DMS 273 treated with DMSO at 0.1 percent for 48 hours (cell line): ENCODE results near the gene CORO2B.
A peak's percentile ranks its signal among the peaks of the same experiment; 100 is the strongest.

ENCODE experiments used
- DNase-seq: peaks from one replicate; lab custom pipeline; 2025; lab: John Stamatoyannopoulos, UW

CORO2B gene

GRCh38 chr15:68608206-68608843 lies 29.5 kb downstream of the CORO2B start:
- DNase-seq, result no peak

GRCh38 chr15:68608844-68609232 lies 30.0 kb downstream of the CORO2B start:
- DNase-seq, result no peak

GRCh38 chr15:68609629-68610028 lies 30.8 kb downstream of the CORO2B start:
- DNase-seq, result no peak

GRCh38 chr15:68610825-68611224 lies 32.0 kb downstream of the CORO2B start:
- DNase-seq, result no peak

DNA sequence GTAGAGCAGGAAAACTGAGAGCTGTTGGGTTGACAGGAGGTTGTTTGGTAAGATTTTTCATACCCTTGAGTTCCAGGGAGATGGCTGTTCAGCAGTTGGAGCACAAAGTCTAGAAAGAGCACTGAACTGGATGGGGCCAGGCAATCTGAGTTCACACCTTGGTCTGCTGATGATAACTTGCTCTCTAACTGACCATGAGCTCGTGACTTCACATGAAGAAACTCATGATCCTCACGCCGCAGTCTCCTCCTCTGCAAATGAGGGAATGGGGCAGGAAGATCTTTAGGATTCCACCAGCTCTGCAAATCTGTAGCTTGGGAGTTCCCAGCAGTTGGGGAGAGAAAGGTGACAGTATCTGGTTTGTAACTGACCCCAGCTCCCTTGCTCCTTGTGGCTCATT lies 33.7 kb downstream of the CORO2B start:
- DNase-seq, result no peak

GRCh38 chr15:68612979-68613740 lies 34.4 kb downstream of the CORO2B start:
- DNase-seq, result no peak

GRCh38 chr15:68614286-68615035 lies 35.7 kb downstream of the CORO2B start:
- DNase-seq, result no peak

DNA sequence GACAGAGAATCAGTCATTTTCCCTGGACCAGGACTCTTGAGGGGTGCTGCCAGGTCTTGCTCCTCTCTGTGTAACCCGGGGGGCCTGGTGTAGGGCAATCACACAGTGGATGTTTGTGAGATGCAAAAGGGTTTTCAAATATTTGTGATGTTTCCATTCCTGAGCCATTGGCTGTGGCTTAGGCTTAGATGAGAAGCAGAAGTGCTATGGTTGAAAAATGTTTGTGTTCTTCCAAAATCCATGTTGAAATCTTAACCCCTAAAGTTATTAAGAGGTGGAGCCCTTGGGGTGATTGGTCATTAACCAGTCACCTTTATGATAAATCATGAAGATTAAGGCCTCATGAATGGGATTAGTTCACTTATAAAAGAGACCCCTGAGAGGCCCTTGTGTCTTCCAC lies 36.5 kb downstream of the CORO2B start:
- no peak for DNase-seq

DNA sequence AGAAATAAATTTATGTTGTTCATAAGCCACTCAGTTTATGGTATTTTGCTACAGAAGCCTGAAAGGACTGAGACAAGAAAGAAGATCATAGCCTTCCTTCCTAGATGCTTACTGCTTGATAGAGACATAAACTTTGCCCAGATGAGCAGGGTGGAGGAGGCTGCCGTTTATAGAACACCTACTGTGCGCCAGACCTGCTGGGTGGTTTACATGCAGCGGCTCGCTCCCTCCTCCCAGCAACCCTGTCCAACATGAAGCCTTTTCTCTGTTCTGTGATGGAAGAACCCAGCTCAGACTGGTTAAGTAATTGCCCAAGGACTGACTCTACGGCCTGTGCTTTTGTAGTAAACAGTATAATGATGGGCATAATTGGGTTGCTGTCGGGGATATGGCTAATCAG lies 37.0 kb downstream of the CORO2B start:
- DNase-seq, result no peak

DNA sequence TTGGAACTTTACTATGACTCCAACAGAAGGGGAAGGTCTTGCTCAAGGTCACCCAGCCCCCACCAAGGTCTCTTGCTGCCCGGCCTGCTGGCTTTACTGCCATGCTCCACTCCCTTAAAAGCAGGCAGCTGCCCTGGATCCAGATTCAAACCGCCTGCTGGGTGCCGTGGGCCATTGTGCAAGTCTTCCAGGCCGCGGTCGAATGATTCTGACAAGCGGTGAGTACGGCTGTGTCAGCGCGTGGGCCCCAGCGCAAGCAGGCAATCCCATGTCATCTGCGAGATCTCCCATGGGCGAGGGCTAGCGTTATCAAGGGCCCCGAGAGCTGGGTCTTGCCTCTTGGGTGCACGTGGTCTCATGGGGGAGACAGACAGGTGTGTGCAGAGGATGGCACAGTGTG lies 37.6 kb downstream of the CORO2B start:
- DNase-seq, result no peak

GRCh38 chr15:68617001-68617400 lies 38.2 kb downstream of the CORO2B start:
- no peak for DNase-seq

DNA sequence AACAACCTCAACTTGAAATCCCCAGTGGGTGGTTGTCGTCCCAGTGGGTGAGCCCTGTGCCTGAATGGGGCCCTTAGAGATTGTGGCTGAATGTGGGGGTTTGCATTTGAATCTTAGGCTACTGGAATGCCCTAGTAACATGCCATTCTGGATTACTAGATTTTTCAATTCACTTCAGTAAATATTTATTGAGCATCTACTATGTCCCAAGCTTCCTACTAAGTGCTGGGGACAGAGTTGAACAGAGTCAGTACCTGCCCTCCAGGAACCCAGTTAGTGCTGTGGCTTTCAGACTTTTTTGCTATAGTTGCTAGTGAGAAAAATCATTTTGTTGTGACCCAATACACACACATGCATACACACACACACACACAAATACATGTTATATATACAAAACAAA lies 39.0 kb downstream of the CORO2B start:
- DNase-seq, result no peak

DNA sequence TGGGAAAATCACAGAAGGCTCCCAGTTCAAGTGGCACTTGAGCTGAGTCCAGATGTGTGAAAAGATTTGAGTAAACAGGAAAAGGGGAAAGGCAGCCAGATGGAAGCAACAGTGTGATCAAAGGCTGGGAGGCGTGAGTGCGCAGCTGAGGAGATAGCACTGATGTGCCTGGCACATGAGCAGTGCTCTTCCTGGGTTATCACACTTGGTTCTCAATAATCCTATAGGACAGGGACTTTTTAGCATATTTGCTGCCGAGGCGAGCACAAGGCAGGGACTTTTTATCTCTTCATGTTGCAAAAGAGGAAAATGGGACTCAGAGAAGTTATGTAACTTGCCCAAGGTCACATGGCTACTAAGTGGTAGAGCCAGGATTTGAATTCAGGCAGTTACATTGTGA lies 39.6 kb downstream of the CORO2B start:
- peak; percentile 56 for DNase-seq

DNA sequence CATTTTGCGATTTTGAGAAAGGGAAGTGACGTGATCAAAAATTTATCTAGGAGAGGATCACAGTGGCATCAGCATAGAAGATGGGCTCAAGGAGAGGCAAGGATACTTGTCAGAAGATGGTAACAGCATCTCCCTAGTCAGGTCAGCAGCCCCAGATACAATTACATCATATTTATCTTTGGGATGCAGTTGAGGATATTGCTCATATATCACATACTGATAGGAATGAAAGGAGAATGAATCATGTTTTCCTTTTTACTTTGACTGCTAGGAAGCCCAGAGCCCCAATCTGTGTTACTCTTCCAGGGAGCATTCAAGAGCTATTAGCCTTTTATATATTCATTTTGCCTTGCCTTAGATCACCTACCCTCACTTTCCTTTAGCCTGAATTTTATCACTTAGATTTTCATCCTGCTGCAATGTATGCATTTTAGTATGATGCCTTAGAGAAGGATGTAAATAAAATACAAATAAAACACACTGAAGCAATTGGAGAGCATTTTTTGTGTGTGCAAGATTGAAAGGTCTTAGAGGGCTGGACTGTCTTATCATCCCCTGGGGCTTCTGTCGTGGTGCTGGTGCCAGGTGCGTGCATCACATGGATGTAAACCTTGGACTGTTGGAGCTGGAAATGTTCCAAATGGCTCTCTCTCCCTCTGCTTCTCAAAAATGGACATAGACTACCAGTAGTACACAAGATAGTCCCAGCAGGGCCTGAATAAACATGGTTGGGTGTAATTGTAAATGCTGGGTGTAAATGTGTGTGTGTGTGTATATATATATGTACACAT lies 40.3 kb downstream of the CORO2B start:
- no peak for DNase-seq

DNA sequence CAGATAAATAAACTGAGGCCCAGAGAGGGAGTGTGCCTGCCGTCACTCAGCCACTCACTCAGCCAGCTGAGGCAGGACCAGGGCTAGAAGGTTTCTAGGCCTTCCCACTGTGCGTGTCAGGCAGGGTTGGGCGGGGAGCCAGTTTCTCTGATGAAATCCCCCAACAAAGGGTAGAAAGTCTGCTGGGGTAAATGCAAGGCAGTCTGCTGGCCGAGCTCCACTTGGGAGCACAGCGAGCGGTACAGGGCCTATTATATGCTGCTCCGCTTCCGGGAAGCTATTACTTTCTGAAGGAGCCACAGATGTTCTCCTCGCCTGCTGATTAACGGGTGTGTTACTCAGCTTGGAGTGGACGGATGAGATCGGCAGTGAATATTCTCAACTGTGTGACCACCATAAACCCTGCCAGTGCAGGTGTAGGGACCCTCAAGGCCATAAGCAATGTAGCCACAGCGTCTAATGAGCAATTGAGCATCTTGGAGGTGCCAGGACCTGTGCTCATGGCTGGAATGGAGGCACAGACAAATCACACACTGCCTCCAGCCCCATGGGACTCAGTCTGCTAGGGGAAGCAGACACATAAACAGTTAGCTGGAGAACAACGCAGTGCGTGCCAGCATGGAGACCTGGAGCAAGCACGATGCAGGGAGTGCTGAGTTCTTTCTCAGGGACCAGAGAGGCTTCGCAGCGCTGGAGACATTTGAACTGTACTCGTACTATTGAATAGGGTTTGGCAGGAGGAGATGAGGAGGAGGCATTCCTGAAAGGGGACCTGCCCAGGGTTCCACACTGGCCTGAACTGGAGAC lies 42.1 kb downstream of the CORO2B start:
- DNase-seq, result peak; percentile 95

- DNase-seq, result no peak
Observed at GRCh38 chr15:68621535-68621934, 42.7 kb downstream of the CORO2B start.

- DNase-seq, result no peak
Observed at GRCh38 chr15:68623301-68623892, 44.6 kb downstream of the CORO2B start.

- no peak for DNase-seq
Observed at GRCh38 chr15:68625853-68626252, 47.1 kb downstream of the CORO2B start.

DNA sequence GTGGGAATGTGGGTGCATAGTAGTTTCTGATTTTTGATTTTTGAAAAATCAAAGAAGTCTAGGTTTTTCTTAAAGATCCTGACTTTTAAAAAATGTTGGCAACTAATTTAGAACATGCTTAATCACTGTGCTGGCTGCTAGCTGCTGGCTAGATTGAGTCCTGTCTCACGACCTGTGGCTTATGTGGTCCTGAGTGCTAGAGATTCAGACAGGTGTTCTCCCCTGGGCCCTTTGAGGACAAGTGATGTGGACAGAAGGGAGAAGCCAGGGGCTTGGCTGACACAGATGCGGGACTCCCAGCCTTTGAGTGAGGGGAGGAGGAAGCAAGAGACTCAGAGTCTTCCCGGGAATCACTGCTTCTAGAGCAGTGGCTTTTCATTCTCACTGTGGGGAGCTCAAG lies 47.5 kb downstream of the CORO2B start:
- no peak for DNase-seq

DNA sequence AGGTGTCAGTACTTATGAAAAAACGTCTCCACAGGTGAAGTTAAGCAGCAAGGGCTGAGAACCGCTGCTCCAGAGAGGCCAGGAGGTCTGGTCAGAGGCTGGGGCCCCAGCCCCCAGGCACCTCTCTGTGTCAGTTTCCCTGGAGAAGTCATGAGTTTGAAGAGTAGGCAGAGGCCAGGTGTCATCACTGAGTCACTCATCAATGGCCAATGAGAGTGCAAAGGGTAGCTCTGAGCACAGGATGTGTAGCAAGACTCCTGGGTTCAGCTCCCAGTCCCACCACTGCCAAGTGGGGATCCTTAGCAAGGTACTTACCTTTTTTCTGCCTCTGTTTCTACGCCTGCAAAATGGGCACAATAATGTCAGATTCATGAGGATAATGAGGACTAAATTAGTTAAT lies 47.9 kb downstream of the CORO2B start:
- no peak for DNase-seq

GRCh38 chr15:68627476-68627875 lies 48.7 kb downstream of the CORO2B start:
- DNase-seq, result no peak
